Mammary epithelial cell (primary cell): ENCODE results near the gene P4HTM.

Source experiments
- CTCF ChIP-seq, 2 donors: IDR thresholded peaks in 1 of 2; conservative IDR thresholded peaks in 1 of 2; 2 replicates each; pipeline ENCODE4 v1.5.1; 2011 to 2012; ENCODE audit warnings: inconsistent platforms in 2 of 2, low read length in 2 of 2, mild to moderate bottlenecking in 2 of 2, control low read depth in 1 of 2, low read depth in 1 of 2; ENCODE audit not compliant: insufficient read depth in 1 of 2; ENCODE audit errors: extremely low read depth in 1 of 2
- EZH2 ChIP-seq: IDR thresholded peaks from 2 replicates; pipeline ENCODE4 v1.6.1; 2012; ENCODE audit warnings: low read length, inconsistent platforms, borderline replicate concordance

- TF ChIP-seq CTCF (conservative IDR thresholded peaks at IDR 0.05 in 1 of 2, IDR thresholded peaks at IDR 0.05 in 1 of 2; ENCODE audit: extremely low read depth in 1 of 2, insufficient read depth in 1 of 2, low read depth in 1 of 2, low read length in 2 of 2) = no peak
- no peak for TF ChIP-seq EZH2
Measured at GRCh38 chr3:49021213-49021812, 31.3 kb downstream of the P4HTM start.
